ENCODE results near the gene LDLRAD3.

DNA sequence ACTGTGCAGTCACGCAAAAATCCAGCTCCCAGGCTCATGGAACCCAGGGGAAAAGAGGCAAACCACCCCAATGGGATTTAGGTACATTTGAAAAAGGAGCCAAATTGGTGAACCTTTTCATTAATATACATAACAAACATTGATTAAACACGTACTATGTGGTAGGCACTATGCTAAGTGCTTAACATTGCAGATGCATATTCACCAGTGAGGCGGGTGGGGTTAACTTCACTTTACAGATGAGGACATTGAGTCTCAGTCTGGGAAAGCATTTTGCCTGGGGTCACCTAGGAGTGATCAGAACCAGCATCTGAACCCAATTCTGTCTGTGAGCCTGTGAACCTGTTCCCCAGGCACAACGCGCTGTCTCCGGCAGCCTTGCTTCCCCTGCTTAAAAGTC, 199.0 kb downstream of the LDLRAD3 start:
- TF ChIP-seq CTCF (conservative IDR thresholded peaks at IDR 0.05 in 1 of 2, IDR thresholded peaks at IDR 0.05 in 1 of 2; ENCODE audit: extremely low read depth in 1 of 2, insufficient read depth in 1 of 2, low read depth in 1 of 2, low read length in 2 of 2) (no peak), EZH2 (IDR thresholded peaks at IDR 0.05; ENCODE audit: borderline replicate concordance, low read length) (no peak)

Data from mammary epithelial cell (primary cell).